Measurements from ENCODE around the gene COA8. TPM values are rescaled to one million over a fixed set of nuclear protein-coding genes. Genes with fewer than 3 reads are reported as not detected.

COA8 gene
- total and polyA plus RNA-seq, 2 of the 4 experiments (the other 2 are of a cell fraction), result 12.2 to 21.1 TPM

DNA sequence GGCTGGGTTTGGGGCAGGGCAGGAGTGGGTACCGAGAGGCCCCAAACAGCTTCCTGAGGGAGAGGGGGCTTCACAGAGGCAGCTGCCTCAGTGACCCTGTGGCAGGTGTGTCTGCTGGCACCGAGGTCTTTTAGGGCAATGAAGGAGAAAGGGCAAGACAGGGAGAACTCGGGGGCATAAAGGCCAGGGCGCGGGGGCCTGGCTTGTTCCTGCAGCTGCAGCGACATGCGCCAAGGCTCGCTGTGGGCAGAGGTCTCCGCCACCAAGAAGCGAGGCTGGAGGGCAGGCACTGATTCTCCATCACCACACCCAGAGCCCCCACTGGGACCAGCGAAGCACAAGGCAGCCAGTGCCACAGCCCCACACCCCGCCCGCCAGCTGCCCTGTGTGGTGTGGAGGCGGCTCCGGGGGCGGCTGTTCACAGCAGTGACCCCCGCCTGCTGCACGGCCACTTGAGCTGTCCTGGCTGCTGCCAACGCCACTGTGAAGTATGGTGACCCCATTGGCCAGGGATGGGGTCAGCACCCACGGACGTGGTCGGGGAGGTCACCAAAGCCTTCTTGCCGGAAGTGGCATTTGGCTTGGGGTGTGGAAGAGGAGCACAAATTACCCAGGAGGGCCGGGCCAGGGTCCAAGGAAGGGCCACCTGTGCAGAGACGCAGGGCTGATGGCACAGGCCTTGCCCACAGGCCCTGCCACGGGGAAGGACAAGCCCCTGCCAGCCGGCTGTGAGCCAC lies 16.7 kb upstream of the COA8 start:
- Histone ChIP-seq H3K4me1 (ENCODE audit: control insufficient read depth, insufficient read depth, low read length) (peaks cover 16% of the 10 kb centered on the region), H3K14ac (replicated peaks; ENCODE audit: low read depth, low read length) (no peak overlapping the region), H3K36me3 (ENCODE audit: control insufficient read depth, insufficient read depth, low read length) (no peaks in the 10 kb centered on the region), H3K23ac (ENCODE audit: low read depth, low read length) (no peak overlapping the region), H2BK20ac (ENCODE audit: low read depth, low read length) (no peak overlapping the region), H2AK9ac (replicated peaks; ENCODE audit: low read depth, low read length, poor library complexity) (no peak overlapping the region), H3K4ac (ENCODE audit: low read depth, low read length) (no peak overlapping the region), H3K9ac (ENCODE audit: low read depth, low read length) (no peak overlapping the region), H2BK120ac (ENCODE audit: low read depth, low read length) (no peak overlapping the region), H3K9me1 (ENCODE audit: insufficient read depth, low read length) (no peaks in the 10 kb centered on the region), H2AK5ac (ENCODE audit: low read depth, low read length) (no peak overlapping the region), H3K27ac (ENCODE audit: insufficient read depth, low read length) (no peak overlapping the region), H3K56ac (ENCODE audit: extremely low read depth, insufficient read depth, low read length) (no peak overlapping the region), H4K8ac (ENCODE audit: low read depth in 2 of 2, low read length in 2 of 2) (no peak overlapping the region), H4K5ac (ENCODE audit: low read depth, low read length) (no peak overlapping the region), H3K4me3 (ENCODE audit: insufficient read depth, low read depth, low read length) (no peak overlapping the region), H3K9me3 (ENCODE audit: control insufficient read depth, insufficient read depth, low read length) (no peaks in the 10 kb centered on the region), H2BK5ac (ENCODE audit: low read depth, low read length, poor library complexity, severe bottlenecking) (no peak overlapping the region), H3K27me3 (ENCODE audit: control insufficient read depth, insufficient read depth, low read length) (no peaks in the 10 kb centered on the region), H3K79me1 (ENCODE audit: low read depth in 1 of 2, low read length in 2 of 2) (no peaks in the 10 kb centered on the region; a peak in 1 of 4 replicates), H4K20me1 (ENCODE audit: insufficient read depth, low read length) (peaks cover 8% of the 10 kb centered on the region; the same call in 1 of the 2 replicates), H4K91ac (ENCODE audit: insufficient read depth, low read depth, low read length) (no peak overlapping the region), H2BK15ac (ENCODE audit: low read depth, low read length) (no peak overlapping the region), H2AFZ (replicated peaks; ENCODE audit: low read length, poor library complexity) (no peak overlapping the region), H3K18ac (ENCODE audit: low read depth, low read length) (no peak overlapping the region), H3K4me2 (ENCODE audit: low read depth, low read length) (no peak overlapping the region)
- in situ Hi-C loops (cut with MboI; ENCODE audit: low sequenced_read_pairs), result no loop called here
- WGBS, 2 experiments (ENCODE audit: extremely low coverage in 2 of 2, insufficient read length in 1 of 2), result 76% methylated on average over 13 of the region's 27 CpGs; no CpG with 5 or more reads in 1 of the 2 experiments
- BruUV-seq (replicated peaks), result no TSS peak
- no peak for ATAC-seq (ENCODE audit: low read depth)
- intact Hi-C loops (cut with micrococcal nuclease), result loop anchor here (1.0 kb wide), 2 partner anchors 28 to 46 kb away; no protein-coding TSS in a partner anchor
- DNase-seq, result no peak
- dilution Hi-C loops (cut with HindIII; ENCODE audit: low sequenced_read_pairs, unreplicated experiment), result no loop called here
- TF ChIP-seq BHLHE40 (IDR thresholded peaks at IDR 0.05; ENCODE audit: low read depth, low read length) (no peak), POLR2A (IDR thresholded peaks at IDR 0.05; ENCODE audit: low read depth, low read length) (no peak), CHD1 (IDR thresholded peaks at IDR 0.05; ENCODE audit: low read depth, low read length) (no peak), CEBPB (IDR thresholded peaks at IDR 0.05; ENCODE audit: low read depth, low read length) (no peak), RAD21 (IDR thresholded peaks at IDR 0.05; ENCODE audit: low read length) (no peak), NFE2L2 (IDR thresholded peaks at IDR 0.05; ENCODE audit: low read depth, low read length) (no peak)
- TF ChIP-seq, protein P1, sequence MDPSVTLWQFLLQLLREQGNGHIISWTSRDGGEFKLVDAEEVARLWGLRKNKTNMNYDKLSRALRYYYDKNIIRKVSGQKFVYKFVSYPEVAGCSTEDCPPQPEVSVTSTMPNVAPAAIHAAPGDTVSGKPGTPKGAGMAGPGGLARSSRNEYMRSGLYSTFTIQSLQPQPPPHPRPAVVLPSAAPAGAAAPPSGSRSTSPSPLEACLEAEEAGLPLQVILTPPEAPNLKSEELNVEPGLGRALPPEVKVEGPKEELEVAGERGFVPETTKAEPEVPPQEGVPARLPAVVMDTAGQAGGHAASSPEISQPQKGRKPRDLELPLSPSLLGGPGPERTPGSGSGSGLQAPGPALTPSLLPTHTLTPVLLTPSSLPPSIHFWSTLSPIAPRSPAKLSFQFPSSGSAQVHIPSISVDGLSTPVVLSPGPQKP (IDR thresholded peaks at IDR 0.05; ENCODE audit: borderline replicate concordance, low read depth, low read length), result no peak
- POLR2A ChIA-PET (ENCODE audit: unreplicated experiment), result no interaction called here
- CTCF ChIA-PET, result no interaction called here
